ENCODE results near the gene HDAC4.

DNA sequence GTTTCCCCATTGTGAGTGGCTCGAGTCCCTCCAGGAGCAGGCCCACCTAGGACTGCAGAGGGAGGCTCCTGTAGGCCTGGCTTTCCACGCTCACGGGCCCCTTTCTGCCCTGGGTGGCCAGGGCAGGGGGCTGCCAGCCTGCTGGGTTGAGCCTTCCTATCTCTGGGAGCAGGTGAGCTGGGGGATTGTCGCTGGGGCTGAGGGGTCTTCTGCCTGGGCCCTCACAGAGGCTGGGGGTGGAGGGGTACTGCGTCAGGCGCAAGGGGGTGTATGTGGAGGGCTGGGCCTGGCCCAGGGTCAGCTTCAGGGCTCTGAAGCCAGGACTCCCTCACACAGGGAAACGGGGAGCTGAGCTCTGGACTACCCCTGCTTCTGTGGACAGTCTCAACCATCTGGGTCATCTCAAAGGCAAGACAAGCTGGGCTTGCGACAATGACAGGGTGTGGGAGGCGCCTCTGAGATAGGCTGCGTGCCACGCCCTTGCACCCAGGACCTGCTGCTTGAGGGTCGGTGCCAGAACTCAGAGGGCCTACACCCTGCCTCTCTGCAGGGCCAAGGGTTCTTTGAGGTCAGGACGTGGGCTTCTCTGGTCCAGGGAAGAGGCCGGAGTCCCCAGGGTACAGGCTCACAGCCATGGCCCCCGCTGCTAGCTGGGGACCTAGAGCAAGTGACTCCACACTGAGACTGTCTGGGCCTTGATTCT lies 346.9 kb downstream of the HDAC4 start:
- TF ChIP-seq CTCF (IDR thresholded peaks at IDR 0.05 in 2 of 3, conservative IDR thresholded peaks at IDR 0.05 in 1 of 3; ENCODE audit: borderline replicate concordance in 1 of 3, insufficient read depth in 1 of 3, low read depth in 2 of 3, low read length in 2 of 3) = no peak
- no peak for TF ChIP-seq POLR2AphosphoS5 (IDR thresholded peaks at IDR 0.05; ENCODE audit: low read depth, low read length)
- no peak for TF ChIP-seq EGR1 (IDR thresholded peaks at IDR 0.05; ENCODE audit: low read depth)
- TF ChIP-seq JUND (IDR thresholded peaks at IDR 0.05) = no peak
- no peak for TF ChIP-seq POLR2A (IDR thresholded peaks at IDR 0.05; ENCODE audit: borderline replicate concordance, extremely low read depth, insufficient read depth, insufficient read length)
- TF ChIP-seq SIN3A (IDR thresholded peaks at IDR 0.05; ENCODE audit: low read depth) = no peak
- TF ChIP-seq TCF7L2 (IDR thresholded peaks at IDR 0.05; ENCODE audit: borderline replicate concordance, extremely low read depth, insufficient read depth, insufficient read length) = no peak
